Activated naive CD4-positive, alpha-beta T cell treated with anti-CD3 and anti-CD28 coated beads, Interleukin-2, amount 50 U/mL, for 72 hours (primary cell): ENCODE results near the gene PAM16. TPM values are rescaled to one million over a fixed set of nuclear protein-coding genes. Genes with fewer than 3 reads are reported as not detected.
A peak's percentile ranks its signal among the peaks of the same experiment; 100 is the strongest.
"Not testable (repeated sequence)": the region's sequence is repeated elsewhere in the genome, so short reads cannot be mapped to it uniquely, and the experiment has no call there.

Experiments
- ATAC-seq, 2 donors: fragments of 150-1000 bp; cut with Tn5 transposase; 2 replicates each; pipeline ENCODE4 v1.10.0; 2021; ENCODE audit warnings: mild to moderate bottlenecking in 2 of 2, moderate library complexity in 2 of 2
- DNase-seq, 2 donors: peaks; one replicate each; pipeline ENCODE4 v3.0.0; 2021 to 2022; ENCODE audit warnings: low spot score in 2 of 2
- H3K27ac Mint-ChIP-seq, 2 donors: one replicate each; pipeline ENCODE4 v1.8.0; 2022; ENCODE audit warnings: mild to moderate bottlenecking in 2 of 2, mixed read lengths in 2 of 2
- H3K36me3 Mint-ChIP-seq, 2 donors: one replicate each; pipeline ENCODE4 v1.8.0; 2022; ENCODE audit warnings: mixed read lengths in 2 of 2
- H3K9me3 Mint-ChIP-seq, 2 donors: one replicate each; pipeline ENCODE4 v1.8.0; 2022; ENCODE audit warnings: mixed read lengths in 2 of 2
- total RNA-seq, 2 donors: library from RNA; stranded (reverse); gene quantifications; one replicate each; pipeline ENCODE4 v1.2.3, GENCODE V29; 2022

PAM16 gene
- 10 to 100 TPM; 53.7 to 63.1 TPM for total RNA-seq

DNA sequence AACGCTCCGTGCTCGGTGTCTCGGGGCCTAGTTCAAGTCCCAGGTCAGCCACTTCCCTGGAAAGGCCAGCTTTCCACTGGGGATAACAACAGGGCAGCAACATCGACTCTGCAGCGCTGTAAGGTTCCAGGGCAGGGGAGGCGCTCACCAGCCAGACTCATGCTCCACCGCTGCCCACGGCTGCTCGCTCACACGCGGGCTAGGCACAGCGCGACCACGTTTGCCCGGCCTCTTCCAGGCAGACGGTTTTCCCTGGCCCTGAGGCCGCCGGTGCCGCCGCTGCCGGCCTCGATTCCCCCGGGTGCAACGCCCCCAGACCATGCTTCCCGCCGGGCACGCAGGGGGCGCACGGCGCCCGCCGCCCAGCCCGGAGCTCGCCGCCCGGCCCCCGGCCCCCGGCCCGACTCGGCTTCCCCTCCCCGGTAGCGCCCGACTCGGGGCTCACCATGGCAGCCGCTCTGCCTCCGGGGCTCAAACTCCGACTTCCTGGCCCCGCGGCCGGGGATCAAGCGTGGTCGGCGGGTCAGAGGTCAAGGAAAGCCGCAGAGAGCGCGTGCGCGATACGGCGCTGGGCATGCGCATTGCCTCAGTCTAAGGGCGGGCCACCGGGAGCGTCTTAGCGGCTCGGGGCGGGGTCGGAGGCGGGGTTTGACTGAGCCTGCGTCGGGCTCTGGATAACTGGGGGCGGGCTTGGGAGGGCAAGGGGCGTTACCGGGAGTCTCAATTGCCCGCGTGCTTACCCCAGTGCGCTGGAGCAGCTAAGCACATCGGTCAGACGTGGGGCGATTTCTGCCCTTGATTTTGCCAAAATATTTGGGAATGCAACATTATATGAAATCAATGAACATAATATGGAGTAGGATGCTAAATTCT is at the start of gene PAM16:
TSS of gene PAM16 (minus strand) at position 535 of the 873 bp plus-strand sequence. CDS start at position 448, 87 bp downstream.
- Mint-ChIP-seq H3K27ac (peak within 1 kb of the TSS; percentile 91 to 94), H3K36me3 (peaks cover 0 to 6% of the 10 kb centered on the region in 2 donors), H3K9me3 (no peaks in the 10 kb centered on the region)
- DNase-seq (peak; percentile 99), ATAC-seq (peak; percentile 91 to 94)

DNA sequence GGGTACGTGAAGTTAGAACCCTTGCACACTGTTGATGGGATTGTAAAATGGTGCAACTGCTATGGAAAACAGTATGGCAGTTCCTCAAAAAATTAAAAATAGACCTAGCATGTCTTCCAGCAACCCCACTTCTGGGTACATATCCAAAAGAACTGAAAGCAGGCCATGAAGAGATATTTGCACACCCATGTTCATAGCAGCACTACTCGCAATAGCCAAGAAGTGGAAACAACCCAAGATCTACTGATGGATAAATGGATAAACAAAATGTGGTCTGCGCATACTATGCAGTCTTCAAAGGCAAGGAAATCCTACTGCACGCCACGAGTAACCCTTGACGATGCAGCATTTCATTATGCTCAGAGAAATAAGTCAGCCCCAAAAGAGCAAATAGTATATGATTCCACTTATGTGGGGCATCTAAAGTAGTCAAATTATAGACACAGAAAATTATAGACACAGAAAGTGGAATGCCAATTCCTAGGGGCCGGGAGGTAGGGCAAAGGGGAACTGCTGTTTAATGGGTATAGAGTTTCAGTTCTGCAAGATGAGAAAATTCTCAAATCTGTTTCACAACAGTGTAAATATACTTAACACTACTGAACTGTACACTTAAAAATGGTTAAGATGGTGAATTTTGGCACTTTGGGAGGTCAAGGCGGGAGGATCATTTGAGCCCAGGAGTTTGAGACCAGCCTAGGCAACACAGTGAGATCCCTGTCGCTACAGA is 48.0 kb upstream of the PAM16 start:
- Mint-ChIP-seq H3K27ac (no peak overlapping the region), H3K9me3 (no peaks in the 10 kb centered on the region), H3K36me3 (no peaks in the 10 kb centered on the region)
- ATAC-seq (no peak), DNase-seq (no peak)

GRCh38 chr16:4395055-4395726 is 44.1 kb upstream of the PAM16 start:
- DNase-seq = no peak
- Mint-ChIP-seq H3K36me3 (no peaks in the 10 kb centered on the region), H3K9me3 (no peaks in the 10 kb centered on the region), H3K27ac (peak overlapping the region in 1 of 2 donors; percentile 53)
- no peak for ATAC-seq

- H3K36me3 Mint-ChIP-seq, H3K27ac Mint-ChIP-seq, DNase-seq, H3K9me3 Mint-ChIP-seq, ATAC-seq: not testable (repeated sequence)
Observed at GRCh38 chr16:4393850-4394249, 42.7 kb upstream of the PAM16 start.

DNA sequence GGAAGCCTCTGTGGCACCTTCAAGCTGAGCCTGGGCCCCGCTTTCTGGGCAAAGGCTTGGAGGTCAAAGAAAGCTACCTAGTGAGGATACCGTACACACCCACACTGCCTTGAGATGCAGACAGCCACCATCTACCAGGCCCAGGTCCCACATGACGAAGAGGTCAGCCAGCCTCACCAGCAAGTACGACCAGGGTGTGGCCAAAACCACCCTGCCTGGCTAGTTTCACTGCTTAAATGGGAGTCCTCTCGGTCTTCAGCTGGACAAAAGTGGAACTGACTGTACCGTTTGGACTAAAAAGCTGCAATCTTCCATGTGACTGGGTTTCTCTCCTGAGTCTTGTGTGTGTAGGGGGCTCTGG is 42.1 kb upstream of the PAM16 start:
- ATAC-seq (no peak), DNase-seq (no peak)
- Mint-ChIP-seq H3K27ac (no peak overlapping the region), H3K36me3 (no peaks in the 10 kb centered on the region), H3K9me3 (no peaks in the 10 kb centered on the region)

- DNase-seq (no peak), ATAC-seq (no peak)
- Mint-ChIP-seq H3K36me3 (no peaks in the 10 kb centered on the region), H3K9me3 (no peaks in the 10 kb centered on the region), H3K27ac (no peak overlapping the region)
Observed at GRCh38 chr16:4392382-4393239, 41.5 kb upstream of the PAM16 start.

GRCh38 chr16:4391631-4392381 is 40.7 kb upstream of the PAM16 start:
- DNase-seq = no peak
- no peaks in the 10 kb centered on the region for H3K36me3 Mint-ChIP-seq
- peak in 1 of 2 donors; percentile 6 for ATAC-seq
- H3K9me3 Mint-ChIP-seq = no peaks in the 10 kb centered on the region
- H3K27ac Mint-ChIP-seq = peak overlapping the region in 1 of 2 donors; percentile 65

DNA sequence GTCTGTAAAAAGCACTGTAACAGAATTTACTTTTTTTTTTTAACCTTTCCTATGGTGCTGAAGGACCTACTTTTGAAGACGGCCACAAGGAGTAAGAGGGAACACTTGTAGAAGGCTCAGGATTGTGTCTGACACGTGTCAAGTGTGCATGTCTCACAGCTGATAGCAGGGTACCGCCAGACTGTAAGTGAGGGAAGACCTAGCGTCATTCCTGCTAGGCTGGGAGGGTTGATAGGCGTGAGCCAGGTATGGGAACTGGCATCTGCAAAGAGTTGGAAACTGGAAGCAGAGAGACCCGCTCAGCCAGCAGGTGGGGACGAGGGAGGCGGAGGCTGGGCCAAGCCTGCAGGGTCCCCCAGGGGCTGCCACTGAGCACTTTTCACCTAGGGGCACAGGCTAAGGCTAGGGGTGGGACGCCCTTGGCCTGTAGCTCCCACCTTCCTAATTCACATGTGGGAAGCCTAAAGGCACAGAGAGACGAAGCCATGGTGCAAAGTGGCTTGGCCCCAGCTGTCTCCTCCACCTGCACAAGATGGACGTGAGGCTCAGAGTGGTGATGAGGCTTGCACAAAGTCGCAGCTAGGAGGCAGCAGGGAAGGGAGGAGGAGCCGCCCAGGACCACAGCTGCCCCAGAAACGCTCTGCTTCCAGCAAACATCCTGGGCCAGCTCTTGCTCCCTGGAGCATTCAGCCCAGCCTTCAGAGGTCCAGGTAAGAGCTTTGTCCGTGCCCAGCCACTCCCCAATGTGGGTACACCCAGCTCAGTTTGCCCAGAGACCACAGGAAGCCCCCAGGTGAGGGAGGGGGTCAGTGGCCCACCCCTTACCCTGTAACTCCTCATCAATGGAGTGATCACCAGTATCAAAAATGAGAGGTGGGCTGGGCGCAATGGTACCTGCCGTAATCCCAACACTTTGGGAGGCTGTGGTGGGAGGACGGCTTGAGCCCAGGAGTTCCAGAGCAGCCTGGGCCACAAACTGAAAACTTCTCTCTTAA is 39.4 kb upstream of the PAM16 start:
- ATAC-seq = no peak
- Mint-ChIP-seq H3K36me3 (no peaks in the 10 kb centered on the region), H3K27ac (peak overlapping the region in 1 of 2 donors; percentile 65), H3K9me3 (no peaks in the 10 kb centered on the region)
- no peak for DNase-seq

- Mint-ChIP-seq H3K9me3 (no peaks in the 10 kb centered on the region), H3K36me3 (no peaks in the 10 kb centered on the region), H3K27ac (no peak overlapping the region)
- ATAC-seq (no peak), DNase-seq (no peak)
Observed at GRCh38 chr16:4389051-4389955, 38.2 kb upstream of the PAM16 start.

GRCh38 chr16:4388271-4389021 is 37.3 kb upstream of the PAM16 start:
- no peak overlapping the region for H3K27ac Mint-ChIP-seq
- no peaks in the 10 kb centered on the region for H3K9me3 Mint-ChIP-seq
- no peaks in the 10 kb centered on the region for H3K36me3 Mint-ChIP-seq
- ATAC-seq = no peak
- DNase-seq = no peak

DNA sequence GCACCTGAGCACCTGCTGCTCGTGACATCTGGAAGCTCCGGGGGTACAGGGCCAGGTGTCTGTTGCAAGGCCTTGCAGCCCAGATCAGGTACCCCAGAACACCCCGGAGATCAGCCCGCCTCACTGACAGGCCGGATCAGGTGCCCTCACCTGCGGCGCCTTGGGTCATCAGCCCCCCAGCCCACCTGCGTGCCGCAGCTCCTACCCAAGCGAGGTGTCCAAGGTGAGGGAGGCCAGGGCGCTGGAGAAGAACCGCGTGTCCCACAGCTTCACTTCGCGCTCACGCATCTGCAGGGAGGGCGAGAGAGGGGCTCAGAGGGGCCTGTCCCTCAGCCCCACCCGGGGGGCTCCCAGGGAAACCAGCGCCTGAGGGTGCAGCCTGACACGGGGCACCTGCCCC is 36.7 kb upstream of the PAM16 start:
- DNase-seq (no peak), ATAC-seq (no peak)
- Mint-ChIP-seq H3K9me3 (no peaks in the 10 kb centered on the region), H3K27ac (no peak overlapping the region), H3K36me3 (no peaks in the 10 kb centered on the region)

- no peak for DNase-seq
- Mint-ChIP-seq H3K36me3 (no peaks in the 10 kb centered on the region), H3K27ac (no peak overlapping the region), H3K9me3 (no peaks in the 10 kb centered on the region)
- ATAC-seq = no peak
Observed at GRCh38 chr16:4386951-4387565, 35.9 kb upstream of the PAM16 start.

- no peak for DNase-seq
- Mint-ChIP-seq H3K27ac (peak overlapping the region in 1 of 2 donors; percentile 23), H3K36me3 (no peaks in the 10 kb centered on the region), H3K9me3 (no peaks in the 10 kb centered on the region)
- ATAC-seq = no peak
Observed at GRCh38 chr16:4386451-4386805, 35.3 kb upstream of the PAM16 start.
